GM18520 (cell line): Measurements from ENCODE around the gene ACER3.
"Not testable (repeated sequence)": the region's sequence is repeated elsewhere in the genome, so short reads cannot be mapped to it uniquely, and the experiment has no call there.

Source experiments
- ATAC-seq: cut with Tn5 transposase; IDR thresholded peaks from one replicate; pipeline ENCODE4 v1.9.1; 2021; ENCODE audit not compliant: unreplicated experiment

ACER3 gene

GRCh38 chr11:77055913-77056312 is 195.2 kb downstream of the ACER3 start:
- ATAC-seq, result no peak

GRCh38 chr11:77056814-77057402 is 196.2 kb downstream of the ACER3 start:
- ATAC-seq, result no peak

- no peak for ATAC-seq
Observed at GRCh38 chr11:77057938-77058474, 197.3 kb downstream of the ACER3 start.

GRCh38 chr11:77058900-77059299 is 198.2 kb downstream of the ACER3 start:
- ATAC-seq, result no peak

- no peak for ATAC-seq
Observed at GRCh38 chr11:77059806-77060205, 199.1 kb downstream of the ACER3 start.

- no peak for ATAC-seq
Observed at GRCh38 chr11:77060234-77060633, 199.5 kb downstream of the ACER3 start.

GRCh38 chr11:77061258-77061657 is 200.5 kb downstream of the ACER3 start:
- ATAC-seq, result not testable (repeated sequence)

GRCh38 chr11:77062924-77063323 is 202.2 kb downstream of the ACER3 start:
- ATAC-seq, result no peak

- no peak for ATAC-seq
Observed at GRCh38 chr11:77063407-77063806, 202.7 kb downstream of the ACER3 start.

GRCh38 chr11:77063861-77064260 is 203.1 kb downstream of the ACER3 start:
- no peak for ATAC-seq

GRCh38 chr11:77064648-77065217 is 204.0 kb downstream of the ACER3 start:
- no peak for ATAC-seq

- ATAC-seq, result no peak
Observed at GRCh38 chr11:77065878-77066228, 205.1 kb downstream of the ACER3 start.

GRCh38 chr11:77066229-77067042 is 205.7 kb downstream of the ACER3 start, which contains the start of gene CAPN5:
Gene CAPN5, plus strand, starts transcription at chr11:77066971. Its CDS starts 17,916 bp downstream, at chr11:77084887.
- ATAC-seq, result peak; percentile 86

- ATAC-seq, result no peak
Observed at GRCh38 chr11:77067861-77068443, 207.2 kb downstream of the ACER3 start.

GRCh38 chr11:77068457-77069335 is 208.0 kb downstream of the ACER3 start:
- no peak for ATAC-seq

GRCh38 chr11:77069336-77069968 is 208.7 kb downstream of the ACER3 start:
- ATAC-seq, result no peak

GRCh38 chr11:77069969-77070582 is 209.4 kb downstream of the ACER3 start:
- no peak for ATAC-seq

- ATAC-seq, result no peak
Observed at GRCh38 chr11:77071077-77071476, 210.4 kb downstream of the ACER3 start.
